BE2C (cell line): ENCODE data around the gene OR10X1.

Experiments
- DNase-seq: peaks from one replicate; pipeline ENCODE4 v3.0.0-alpha.2; 2020
- H3K27me3 ChIP-seq: fragments of 250-450 bp; sonication (Bioruptor Pico); 2 replicates; pipeline ENCODE4 v1.5.1; 2020; ENCODE audit warnings: mild to moderate bottlenecking
- H3K36me3 ChIP-seq: fragments of 250-450 bp; sonication (Bioruptor Pico); 2 replicates; pipeline ENCODE4 v1.5.1; 2020; ENCODE audit warnings: mild to moderate bottlenecking
- H3K4me1 ChIP-seq: fragments of 250-450 bp; sonication (Bioruptor Pico); 2 replicates; pipeline ENCODE4 v1.5.1; 2020
- H3K4me3 ChIP-seq: 2 replicates; pipeline ENCODE4 v1.5.1; 2011; ENCODE audit warnings: low read depth, low read length
- H3K9me3 ChIP-seq: fragments of 250-450 bp; sonication (Bioruptor Pico); 2 replicates; pipeline ENCODE4 v1.5.1; 2020
- TF ChIP-seq, protein P1 (sequence below): IDR thresholded peaks from 2 replicates; pipeline ENCODE4 v1.5.1; 2012; ENCODE audit warnings: mild to moderate bottlenecking, low read depth, low read length

The OR10X1 gene

GRCh38 chr1:158586942-158587341 is 7.2 kb upstream of the OR10X1 start:
- no peaks in the 10 kb centered on the region for H3K27me3 ChIP-seq
- TF ChIP-seq, protein P1, sequence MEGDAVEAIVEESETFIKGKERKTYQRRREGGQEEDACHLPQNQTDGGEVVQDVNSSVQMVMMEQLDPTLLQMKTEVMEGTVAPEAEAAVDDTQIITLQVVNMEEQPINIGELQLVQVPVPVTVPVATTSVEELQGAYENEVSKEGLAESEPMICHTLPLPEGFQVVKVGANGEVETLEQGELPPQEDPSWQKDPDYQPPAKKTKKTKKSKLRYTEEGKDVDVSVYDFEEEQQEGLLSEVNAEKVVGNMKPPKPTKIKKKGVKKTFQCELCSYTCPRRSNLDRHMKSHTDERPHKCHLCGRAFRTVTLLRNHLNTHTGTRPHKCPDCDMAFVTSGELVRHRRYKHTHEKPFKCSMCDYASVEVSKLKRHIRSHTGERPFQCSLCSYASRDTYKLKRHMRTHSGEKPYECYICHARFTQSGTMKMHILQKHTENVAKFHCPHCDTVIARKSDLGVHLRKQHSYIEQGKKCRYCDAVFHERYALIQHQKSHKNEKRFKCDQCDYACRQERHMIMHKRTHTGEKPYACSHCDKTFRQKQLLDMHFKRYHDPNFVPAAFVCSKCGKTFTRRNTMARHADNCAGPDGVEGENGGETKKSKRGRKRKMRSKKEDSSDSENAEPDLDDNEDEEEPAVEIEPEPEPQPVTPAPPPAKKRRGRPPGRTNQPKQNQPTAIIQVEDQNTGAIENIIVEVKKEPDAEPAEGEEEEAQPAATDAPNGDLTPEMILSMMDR = no peak
- no peak overlapping the region for H3K4me3 ChIP-seq
- H3K9me3 ChIP-seq = no peaks in the 10 kb centered on the region; the same call in 1 of the 2 replicates
- no peak for DNase-seq
- no peaks in the 10 kb centered on the region for H3K36me3 ChIP-seq
- no peaks in the 10 kb centered on the region for H3K4me1 ChIP-seq

DNA sequence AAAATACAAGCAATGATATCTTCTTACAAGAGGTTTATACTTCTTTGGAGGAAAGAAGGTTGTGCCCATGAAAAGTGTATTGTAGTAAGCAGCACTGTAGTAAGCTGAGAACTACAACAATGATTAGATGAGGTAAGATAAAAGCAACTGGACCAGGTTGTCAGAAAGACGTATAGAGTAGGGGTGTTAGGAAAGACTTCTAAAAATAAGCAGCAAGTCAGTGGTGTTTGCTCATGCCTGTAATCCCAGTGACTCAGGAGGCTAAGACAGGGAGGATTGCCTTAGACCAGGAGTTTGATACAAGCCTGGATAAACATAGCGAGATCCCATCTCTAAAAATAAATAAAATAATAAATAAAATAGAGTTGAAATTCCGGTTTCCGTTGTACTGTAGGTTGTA is 4.3 kb upstream of the OR10X1 start:
- Histone ChIP-seq H3K36me3 (no peaks in the 10 kb centered on the region), H3K4me3 (no peak overlapping the region), H3K27me3 (no peaks in the 10 kb centered on the region), H3K4me1 (no peaks in the 10 kb centered on the region), H3K9me3 (no peaks in the 10 kb centered on the region)
- TF ChIP-seq, protein P1 = no peak
- DNase-seq = no peak

- H3K4me1 ChIP-seq = no peaks in the 10 kb centered on the region
- H3K4me3 ChIP-seq = no peak overlapping the region
- TF ChIP-seq, protein P1 = no peak
- no peaks in the 10 kb centered on the region; the same call in 1 of the 2 replicates for H3K9me3 ChIP-seq
- no peak for DNase-seq
- no peaks in the 10 kb centered on the region for H3K36me3 ChIP-seq
- no peaks in the 10 kb centered on the region for H3K27me3 ChIP-seq
These were observed 2.1 kb downstream of the OR10X1 start for GRCh38 chr1:158577561-158577960.

- H3K4me1 ChIP-seq = no peaks in the 10 kb centered on the region
- no peak overlapping the region for H3K4me3 ChIP-seq
- TF ChIP-seq, protein P1 = no peak
- H3K9me3 ChIP-seq = no peaks in the 10 kb centered on the region; the same call in 1 of the 2 replicates
- no peak for DNase-seq
- H3K36me3 ChIP-seq = no peaks in the 10 kb centered on the region
- no peaks in the 10 kb centered on the region for H3K27me3 ChIP-seq
These were observed 7.5 kb downstream of the OR10X1 start for GRCh38 chr1:158572226-158572625.

DNA sequence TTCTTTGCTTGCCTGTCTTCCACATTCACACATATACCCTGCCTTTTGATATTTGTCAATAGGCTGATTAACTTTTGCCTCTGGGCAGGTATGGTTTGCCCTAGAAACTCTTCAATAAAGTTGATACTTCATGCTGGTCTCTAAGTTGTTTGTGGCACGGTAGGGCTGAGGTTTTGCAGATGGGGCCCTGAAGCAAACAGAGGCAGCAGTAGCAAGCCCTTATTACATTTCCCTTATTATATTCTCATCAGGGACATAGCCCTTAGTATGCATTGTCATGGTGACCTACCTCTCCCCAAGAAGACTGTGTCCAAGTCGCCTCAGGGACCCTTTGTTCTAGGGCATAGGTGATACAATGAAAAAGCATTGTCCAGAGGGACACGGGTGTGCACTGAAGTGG is 9.2 kb downstream of the OR10X1 start, which contains the start of gene OR6P1:
OR6P1 (minus strand) TSS at position 101 of the 400 bp plus-strand sequence. CDS start 6,976 bp downstream, outside the sequence.
- TF ChIP-seq, protein P1 = no peak
- no peaks in the 10 kb centered on the region for H3K27me3 ChIP-seq
- no peak within 1 kb of the TSS for H3K4me3 ChIP-seq
- H3K36me3 ChIP-seq = no peaks in the 10 kb centered on the region
- no peaks in the 10 kb centered on the region for H3K4me1 ChIP-seq
- H3K9me3 ChIP-seq = no peaks in the 10 kb centered on the region; the same call in 1 of the 2 replicates
- DNase-seq = no peak

DNA sequence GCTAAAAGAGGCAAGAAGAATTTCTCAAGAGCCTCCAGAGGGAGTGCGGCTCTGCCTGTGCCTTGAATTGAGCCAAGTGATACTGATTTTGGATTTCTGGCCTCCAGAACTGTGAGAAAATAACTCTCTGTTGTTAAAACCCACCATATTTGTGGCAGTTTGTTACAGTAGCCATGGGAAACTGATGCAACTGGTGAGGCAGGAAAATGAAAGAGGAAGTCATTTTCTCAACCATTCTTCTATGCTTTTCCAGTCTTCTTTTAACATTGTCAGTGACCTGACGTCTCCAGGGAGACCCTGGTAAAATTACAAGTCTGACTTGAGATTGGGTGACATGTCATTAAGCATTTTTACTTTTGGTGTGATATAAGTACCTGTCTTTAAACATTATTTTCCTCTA is 15.1 kb downstream of the OR10X1 start:
- no peak for DNase-seq
- TF ChIP-seq, protein P1 = no peak
- Histone ChIP-seq H3K4me3 (no peak overlapping the region), H3K36me3 (no peaks in the 10 kb centered on the region), H3K27me3 (no peaks in the 10 kb centered on the region), H3K4me1 (no peaks in the 10 kb centered on the region), H3K9me3 (no peaks in the 10 kb centered on the region; the same call in 1 of the 2 replicates)
